ENCODE results near the gene HHAT.

Gene HHAT

DNA sequence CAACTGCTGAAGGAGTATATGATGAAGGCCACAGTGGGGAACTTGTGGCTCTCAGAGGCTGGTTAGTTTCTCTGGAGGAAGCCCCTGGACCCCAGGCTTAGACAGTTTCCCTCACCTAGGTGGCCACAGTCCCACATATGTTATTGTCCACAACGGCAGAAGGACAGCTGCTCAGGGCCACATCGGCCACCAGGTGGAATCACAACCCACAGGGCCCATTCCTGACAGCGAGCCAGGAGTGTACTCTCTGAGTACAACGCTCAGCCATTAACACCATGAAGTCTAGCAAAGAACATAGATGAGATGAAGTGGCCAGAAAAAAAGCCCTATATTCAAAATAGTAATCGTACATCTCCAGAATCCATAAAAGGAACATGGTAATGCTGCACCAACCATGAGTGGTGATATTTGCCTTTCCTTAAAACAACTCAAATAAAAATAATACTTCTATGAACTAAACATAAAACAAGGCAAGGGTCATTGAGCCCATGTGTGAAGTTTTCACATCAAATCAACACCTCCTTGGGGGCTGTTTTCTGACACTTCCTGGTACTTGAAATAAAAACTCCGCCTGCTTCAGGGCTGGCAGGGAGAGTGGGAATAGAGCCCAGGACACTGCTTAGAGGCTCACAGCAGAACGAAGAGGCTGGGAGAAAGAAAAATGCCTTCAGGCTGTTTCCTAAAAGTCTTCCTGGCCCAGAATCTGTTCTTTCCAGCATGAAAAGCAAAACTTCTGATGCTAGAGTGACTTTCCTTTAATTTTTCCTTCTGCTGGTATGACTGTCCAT is 383.3 kb downstream of the HHAT start:
- no peak for DNase-seq (ENCODE audit: low read depth, low spot score)

DNA sequence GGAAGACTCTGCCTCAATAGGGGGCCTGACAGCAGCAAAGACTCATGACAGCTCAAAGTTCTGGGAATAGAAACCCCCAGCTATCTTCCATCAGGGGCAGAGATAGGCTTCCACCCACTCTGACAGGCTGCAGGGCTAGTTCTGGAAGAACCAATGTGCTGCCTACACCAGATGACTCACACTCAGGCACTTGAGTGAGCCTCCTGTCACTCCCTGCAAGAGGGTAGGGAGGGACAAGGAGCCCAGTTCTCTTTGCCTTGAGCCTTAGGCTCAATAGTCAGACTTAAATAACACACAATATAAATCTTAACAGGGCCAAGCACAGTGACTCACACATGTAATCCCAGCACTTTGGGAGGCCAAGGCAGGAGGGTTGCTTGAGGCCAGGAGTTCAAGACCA is 386.4 kb downstream of the HHAT start:
- DNase-seq (ENCODE audit: low read depth, low spot score), result no peak

DNA sequence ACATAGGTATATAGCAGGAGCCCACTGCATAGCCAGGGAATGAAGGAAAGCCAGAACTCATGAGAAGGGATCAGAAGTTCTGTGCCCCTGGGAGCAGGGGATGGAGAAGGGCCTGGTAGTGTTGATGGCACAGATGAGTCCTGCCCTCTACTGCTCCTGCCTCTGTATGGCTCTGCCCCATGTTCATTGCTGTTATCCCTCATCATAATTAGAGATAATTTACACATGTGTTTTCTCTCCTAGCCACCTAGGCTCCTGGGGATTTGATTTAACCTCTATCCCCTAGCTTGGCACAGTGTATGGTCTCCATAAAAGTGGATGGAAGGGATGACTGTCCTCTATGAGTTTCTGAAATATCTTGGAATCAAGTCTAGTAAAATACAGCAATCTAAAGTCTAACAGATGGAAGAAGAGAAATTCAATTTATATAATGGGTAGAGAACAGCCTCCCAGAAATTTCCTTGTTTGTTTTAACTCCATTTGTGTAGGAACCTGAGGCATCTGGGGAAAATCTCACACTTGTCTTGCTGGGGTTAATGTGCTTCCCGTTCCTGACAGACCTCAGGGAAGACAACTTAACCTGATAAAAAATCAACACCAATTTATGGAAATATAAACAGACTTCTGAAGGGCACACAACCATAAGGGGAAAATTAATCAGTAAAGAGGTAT is 393.8 kb downstream of the HHAT start:
- no peak for DNase-seq (ENCODE audit: low read depth, low spot score)

DNA sequence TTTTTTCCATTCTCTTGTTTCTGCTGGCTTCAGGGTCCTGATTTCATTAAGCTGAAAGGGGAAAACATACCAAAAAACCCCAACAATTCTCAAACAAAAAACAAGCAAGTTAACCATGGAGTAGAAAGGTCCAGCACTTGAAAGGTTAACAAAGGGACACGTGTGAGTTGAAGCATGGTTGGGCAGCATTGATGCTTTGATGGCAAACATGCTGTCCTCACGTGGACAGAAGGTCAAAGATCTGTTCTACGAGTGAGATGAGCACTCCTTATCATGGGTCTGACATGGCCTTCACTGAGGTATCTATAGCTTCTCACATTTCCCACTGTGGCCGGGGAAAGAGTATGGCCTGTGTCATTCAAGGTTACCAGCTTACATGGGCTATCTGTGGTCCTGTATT is 394.9 kb downstream of the HHAT start:
- DNase-seq (ENCODE audit: low read depth, low spot score), result no peak

DNA sequence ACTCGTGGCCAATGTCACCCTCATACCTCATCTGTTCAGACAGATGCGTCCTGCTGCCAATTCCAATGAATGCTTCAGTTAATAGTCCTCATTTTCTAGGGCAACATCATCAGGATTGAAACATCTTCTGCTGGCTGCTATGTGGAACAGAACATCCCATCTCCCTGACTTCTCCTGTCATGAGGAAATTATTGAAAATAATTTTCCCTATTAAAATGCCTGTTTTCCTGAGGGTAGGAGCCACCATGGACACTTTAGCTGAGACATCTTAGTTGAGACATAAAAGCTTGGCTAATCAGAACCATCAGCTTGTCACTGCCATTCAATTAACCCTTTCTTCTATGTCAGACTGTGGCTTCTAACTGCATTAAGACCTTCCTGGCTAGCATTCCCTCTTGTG is 396.1 kb downstream of the HHAT start:
- no peak for DNase-seq (ENCODE audit: low read depth, low spot score)

Measured in activated naive CD8-positive, alpha-beta T cell treated with anti-CD3 and anti-CD28 coated beads, Interleukin-2, amount 50 U/mL, for 16 hours (primary cell).